ENCODE data around the gene TMEM190.
A peak's percentile ranks its signal among the peaks of the same experiment; 100 is the strongest.
"Not testable (repeated sequence)": the region's sequence is repeated elsewhere in the genome, so short reads cannot be mapped to it uniquely, and the experiment has no call there.

TMEM190 gene

DNA sequence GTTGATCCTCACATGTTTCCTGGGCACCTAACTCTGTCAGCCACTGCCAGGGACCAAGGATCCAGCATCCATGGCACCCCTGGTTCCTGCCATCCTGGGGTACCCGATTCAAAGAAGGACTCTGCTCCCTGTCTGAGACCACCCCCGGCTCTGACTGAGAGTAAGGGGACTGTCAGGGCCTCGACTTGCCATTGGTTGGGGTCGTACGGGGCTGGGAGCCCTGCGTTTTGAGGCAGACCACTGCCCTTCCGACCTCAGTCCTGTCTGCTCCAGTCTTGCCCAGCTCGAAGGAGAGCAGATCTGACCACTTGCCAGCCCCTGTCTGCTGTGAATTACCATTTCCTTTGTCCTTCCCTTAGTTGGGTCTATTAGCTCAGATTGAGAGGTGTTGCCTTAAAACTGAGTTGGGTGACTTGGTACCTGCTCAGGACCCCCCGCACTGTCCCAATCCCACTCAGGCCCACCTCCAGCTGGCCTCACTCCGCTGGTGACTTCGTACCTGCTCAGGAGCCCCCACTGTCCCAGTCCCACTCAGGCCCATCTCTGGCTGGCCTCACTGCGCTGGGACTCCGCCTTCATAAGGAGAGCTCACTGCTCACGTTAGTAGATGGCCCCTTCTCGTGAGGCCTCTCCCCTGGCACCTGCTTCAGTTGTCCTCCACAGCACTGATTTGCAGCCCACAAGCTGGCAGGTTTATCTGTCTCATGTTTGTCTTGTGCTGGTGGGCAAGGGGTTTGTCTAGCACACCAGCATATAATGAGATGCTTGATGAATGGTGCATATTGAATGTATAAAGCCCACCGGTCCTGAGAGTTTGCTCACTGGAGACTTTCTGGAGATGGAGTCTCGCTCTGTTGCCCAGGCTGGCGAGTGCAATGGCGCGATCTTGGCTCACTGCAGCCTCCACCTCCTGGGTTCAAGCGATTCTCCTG is 13.0 kb downstream of the TMEM190 start:
- FAIRE-seq (no peak), DNase-seq (ENCODE audit: insufficient read length, low spot score) (no peak)

GRCh38 chr19:55390461-55390880 is 13.8 kb downstream of the TMEM190 start:
- FAIRE-seq (no peak), DNase-seq (ENCODE audit: insufficient read length, low spot score) (no peak)

GRCh38 chr19:55391191-55391670 is 14.6 kb downstream of the TMEM190 start:
- FAIRE-seq = no peak
- DNase-seq (ENCODE audit: insufficient read length, low spot score) = no peak

GRCh38 chr19:55391702-55392615 is 15.3 kb downstream of the TMEM190 start:
- DNase-seq (ENCODE audit: insufficient read length, low spot score) (no peak), FAIRE-seq (no peak)

DNA sequence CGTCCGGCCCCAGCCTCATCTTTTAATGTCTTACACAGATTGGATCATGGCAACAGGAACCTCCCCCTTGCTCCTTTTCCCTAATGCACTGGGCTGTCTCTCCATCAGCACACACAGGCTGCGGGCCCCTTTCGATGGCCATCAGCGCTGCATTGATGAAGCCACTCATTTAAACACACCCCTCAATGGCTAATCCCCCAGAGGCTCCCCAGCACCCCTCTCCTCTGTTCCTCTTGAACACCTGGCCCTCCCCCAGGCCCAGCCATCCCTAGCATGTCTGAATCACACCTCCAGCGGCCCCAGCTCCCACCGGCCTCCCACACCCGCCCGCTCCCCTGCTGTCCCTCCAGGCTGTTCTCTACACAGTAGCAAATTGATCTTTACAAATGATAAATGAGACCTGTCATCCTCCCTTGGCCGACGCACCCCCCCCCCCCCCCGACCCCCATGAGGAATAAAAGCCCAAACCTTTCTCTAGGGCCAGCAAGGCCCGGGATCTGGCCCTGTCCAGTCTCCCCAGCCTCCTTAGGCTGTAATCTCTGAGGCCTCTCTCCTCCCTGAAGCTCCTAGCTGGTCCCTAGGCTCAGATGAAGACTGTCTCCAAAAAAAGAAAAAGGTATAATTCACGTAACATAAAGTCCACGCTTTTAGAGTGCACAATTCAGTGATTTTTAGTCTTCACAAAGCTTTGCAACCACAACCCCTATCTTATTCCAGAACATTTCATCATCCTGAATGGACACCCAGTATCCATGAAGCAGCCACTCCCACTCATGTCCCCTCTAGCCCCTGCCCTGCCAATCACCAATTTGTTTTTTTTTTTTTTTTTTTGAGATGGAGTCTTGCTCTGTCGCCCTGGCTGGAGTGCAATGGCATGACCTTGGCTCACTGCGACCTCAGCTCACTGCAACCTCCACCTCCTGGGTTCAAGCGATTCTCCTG is 16.5 kb downstream of the TMEM190 start:
- DNase-seq (ENCODE audit: insufficient read length, low spot score) = no peak
- FAIRE-seq = no peak

- DNase-seq (ENCODE audit: insufficient read length, low spot score) (no peak), FAIRE-seq (peak; percentile 61)
Measured at GRCh38 chr19:55398200-55398925, 21.7 kb downstream of the TMEM190 start.

DNA sequence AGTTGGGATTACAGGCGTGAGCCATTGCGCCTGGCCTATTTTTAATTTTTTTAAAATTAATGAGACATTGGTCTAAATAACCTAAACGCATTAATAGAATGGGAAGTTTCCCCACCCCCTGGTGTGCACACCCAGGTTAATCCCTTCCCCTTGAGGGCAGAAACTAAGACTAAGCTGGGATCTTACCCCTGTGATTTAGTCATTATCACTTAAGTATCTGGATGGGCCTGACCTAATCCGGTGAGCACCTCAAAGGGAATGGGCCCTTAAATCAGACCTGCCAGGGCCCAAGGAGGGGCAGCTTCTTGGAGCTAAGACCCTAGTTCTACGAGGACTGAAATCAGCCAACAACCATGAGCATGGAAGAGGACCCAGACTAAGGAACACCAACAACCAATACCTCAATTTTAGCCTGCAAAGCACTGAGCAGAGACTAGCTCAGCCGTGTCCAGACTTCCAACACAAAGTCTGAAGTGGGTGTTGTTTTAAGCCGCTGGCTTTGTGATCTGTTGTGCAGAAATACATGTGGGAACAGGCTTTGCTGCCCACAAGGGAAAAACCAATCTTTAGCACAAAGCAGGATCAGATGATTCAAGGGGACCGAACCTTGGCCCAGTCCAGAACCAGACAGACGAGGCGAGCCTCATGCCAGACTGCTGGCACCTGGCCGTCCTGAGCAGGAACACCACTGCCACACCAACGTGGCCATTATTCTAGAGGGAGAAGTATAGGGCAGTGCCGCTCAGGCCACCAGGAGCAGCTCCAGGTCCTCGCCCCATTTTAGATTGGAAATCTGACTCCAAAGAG is 23.9 kb downstream of the TMEM190 start:
- no peak for DNase-seq (ENCODE audit: insufficient read length, low spot score)
- no peak for FAIRE-seq

- not testable (repeated sequence) for DNase-seq (ENCODE audit: insufficient read length, low spot score); FAIRE-seq
Measured at GRCh38 chr19:55401390-55401789, 24.8 kb downstream of the TMEM190 start.

- DNase-seq (ENCODE audit: insufficient read length, low spot score) = no peak
- FAIRE-seq = no peak
Measured at GRCh38 chr19:55402509-55402908, 25.9 kb downstream of the TMEM190 start.

DNA sequence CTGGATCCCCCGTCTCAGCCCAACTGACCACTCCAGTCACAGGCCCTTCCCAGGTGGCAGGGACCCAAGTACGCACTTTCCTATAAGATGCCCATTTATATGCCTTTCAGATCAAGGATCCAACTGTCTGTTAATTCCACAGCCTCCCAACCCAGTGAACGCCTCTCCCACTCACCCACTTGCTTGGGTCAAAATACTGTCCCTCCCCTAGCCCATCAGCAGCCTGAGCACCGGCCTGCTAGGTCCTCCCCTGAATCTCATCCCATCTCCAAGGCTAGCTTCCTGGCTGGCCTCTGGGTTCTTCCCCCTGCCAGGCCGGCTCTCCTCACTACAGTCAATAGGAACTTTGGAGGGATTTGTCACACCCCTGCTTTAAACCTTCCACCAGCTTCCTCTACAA is 29.0 kb downstream of the TMEM190 start:
- FAIRE-seq = no peak

DNA sequence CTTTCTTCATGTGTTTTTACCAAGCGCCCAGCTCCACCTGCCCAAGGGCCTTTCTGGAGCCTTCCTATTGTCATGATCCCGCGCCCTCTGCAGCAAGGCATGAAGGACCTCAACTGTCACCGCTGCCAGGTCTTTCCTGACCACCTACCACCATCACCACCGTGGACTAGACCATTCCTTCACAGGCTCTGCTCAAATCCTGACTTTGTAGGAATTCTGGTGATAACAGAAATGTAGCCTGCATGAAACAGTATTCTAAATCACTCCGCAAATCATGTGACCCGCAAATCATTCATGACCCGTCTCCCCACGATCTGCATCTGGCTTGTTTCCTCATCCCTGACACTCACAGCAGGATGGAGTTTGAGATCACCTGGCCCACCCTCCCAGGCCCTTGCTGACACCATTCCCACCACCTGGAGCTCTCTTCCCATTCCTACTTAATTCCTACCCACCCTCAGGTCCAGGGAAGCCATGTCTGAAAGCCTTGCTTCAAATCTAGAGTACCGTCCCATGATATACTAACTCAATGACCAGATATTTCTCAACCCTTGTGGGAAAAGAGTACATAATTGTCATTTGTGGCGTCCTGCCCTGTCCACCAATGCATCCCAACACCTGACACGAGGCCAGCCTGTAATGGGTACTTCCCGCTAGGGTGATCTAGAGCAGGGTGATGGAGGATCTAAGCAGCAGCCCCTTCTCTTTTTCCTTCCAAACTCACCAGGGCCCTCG is 29.6 kb downstream of the TMEM190 start:
- DNase-seq (ENCODE audit: insufficient read length, low spot score) = no peak
- FAIRE-seq = no peak

More for the DNA sequence above, 29.0 kb downstream of the TMEM190 start:
- DNase-seq (ENCODE audit: insufficient read length, low spot score) = no peak

DNA sequence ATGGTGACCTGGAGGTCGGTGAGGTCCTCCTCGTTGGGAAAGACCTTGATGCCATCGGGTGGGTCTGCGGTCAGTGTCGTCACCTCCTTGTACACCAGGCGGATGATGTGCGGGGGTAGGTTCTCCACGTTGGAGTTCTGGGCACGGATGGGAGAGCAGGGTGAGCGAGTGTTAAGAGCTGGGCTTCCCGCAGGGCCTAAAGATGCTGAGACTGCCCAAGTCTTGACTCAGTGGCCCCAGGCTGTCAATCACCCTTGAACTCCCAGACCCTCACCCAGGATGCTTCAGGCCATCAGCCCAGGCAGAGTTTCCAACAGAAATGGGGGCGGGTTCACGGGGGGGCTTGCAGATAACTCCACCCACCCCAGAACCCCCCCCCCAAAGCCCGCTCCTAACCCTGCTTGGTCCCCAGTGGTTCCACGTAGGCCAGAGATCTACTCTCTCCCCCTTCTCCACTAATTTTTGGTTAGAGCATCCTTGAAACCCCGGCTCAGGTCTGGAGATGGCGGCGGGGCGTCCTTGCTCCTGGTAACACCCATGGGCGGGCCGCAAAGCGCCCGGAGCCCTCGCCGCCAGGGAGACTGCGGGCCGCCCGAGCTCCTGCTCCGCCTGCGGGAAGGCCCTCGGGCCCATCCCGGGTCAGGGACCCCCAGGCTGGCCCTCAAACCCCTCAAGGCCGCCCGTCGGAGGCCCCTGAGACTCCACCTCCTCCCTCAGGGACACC is 30.4 kb downstream of the TMEM190 start:
- no peak for FAIRE-seq
- DNase-seq (ENCODE audit: insufficient read length, low spot score) = no peak

DNA sequence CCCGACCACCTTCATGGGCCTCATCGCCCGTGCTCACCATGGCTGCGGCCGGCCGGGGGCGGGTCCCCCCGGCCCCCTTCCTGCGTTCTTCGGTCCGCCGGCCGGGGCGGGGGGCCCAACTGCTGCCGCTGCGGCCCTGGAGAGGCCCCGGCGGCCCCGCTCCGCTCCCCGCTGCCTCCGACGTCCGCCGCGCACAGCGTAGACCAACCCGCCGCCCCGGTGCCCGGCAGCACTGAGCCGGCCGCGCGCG is 30.8 kb downstream of the TMEM190 start, which contains the start of gene UBE2S:
UBE2S (minus strand) TSS at position 239 of the 250 bp plus-strand sequence; CDS start at position 40, 199 bp downstream.
- DNase-seq (ENCODE audit: insufficient read length, low spot score); FAIRE-seq: not testable (repeated sequence)

DNA sequence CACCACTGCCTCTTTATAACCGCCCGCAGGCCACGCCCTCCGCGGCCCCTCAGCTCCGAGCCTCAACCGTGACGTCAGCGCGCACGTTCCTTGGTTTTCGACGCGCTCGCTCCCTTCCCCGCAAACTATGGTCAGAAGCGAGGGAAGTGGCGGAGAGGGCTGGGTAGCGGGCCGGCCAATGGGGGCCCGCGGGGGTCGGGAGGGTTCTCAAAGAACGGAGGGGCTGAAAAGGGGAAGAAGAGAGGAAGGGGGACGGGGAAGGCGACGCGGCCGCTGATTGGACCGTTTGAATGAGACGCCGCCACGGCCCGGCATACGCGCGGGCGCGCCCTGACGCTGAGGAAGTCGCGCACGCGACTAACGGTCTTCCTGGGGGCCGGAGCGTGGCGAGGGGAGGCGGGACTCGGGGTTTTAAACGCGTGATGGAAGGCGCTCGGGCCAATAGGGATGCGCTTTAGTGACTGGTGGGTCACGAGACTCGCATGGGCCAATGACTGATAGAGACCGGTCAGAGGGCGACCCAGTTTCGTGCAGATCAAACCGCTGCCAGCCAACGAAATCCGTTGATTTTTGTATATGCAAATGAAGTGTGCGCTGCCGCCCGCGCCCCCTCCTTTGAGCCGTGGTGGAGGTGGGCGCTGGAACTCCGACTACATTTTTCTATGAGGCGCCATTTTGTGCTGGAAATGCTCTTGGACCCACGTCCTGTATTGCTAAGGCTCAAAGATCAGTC is 31.3 kb downstream of the TMEM190 start:
- DNase-seq (ENCODE audit: insufficient read length, low spot score) = peak; percentile 96
- FAIRE-seq = peak; percentile 93

GRCh38 chr19:55408533-55408872 is 31.9 kb downstream of the TMEM190 start:
- FAIRE-seq (no peak), DNase-seq (ENCODE audit: insufficient read length, low spot score) (no peak)

DNA sequence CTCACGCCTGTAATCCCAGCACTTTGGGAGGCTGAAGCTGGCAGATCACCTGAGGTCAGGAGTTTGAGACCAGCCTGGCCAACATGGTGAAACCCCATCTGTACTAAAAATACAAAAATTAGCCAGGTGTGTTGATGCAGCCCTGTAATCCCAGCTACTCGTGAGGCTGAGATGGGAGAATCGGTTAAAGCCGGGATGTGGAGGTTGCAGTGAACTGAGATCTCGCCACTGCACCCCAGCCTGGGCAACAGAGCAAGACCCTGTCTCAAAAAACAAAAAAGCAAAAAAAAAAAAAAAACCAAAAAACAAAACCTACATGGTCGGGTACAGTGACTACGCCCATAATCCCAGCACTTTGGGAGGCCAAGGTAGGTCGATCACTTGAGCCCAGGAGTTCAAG is 32.6 kb downstream of the TMEM190 start:
- not testable (repeated sequence) for FAIRE-seq; DNase-seq (ENCODE audit: insufficient read length, low spot score)

DNA sequence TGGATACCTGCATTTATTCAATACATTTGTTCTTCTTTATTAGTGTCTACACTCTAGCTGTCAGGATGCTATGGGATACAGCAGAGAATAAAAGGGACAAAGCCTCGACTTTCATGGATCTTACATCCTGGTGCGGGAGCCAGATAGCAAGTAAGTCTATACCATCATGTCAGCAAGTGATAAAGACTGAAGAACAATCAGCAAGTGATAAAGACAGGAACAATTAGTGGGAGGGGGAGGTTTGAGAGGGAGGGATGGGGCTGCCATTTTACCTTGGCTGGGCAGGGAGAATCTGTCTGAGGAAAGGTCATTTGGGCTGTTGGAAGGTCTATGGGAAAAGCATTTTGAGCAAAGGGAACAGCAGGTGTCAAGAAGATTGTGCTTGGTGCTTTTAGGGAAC is 33.5 kb downstream of the TMEM190 start:
- DNase-seq (ENCODE audit: insufficient read length, low spot score) = no peak
- no peak for FAIRE-seq

All from GM19239 (cell line).